Tibial artery (tissue), 4 donors: ENCODE data around the gene FMO3.

Experiments
- DNase-seq, 2 donors: peaks; one replicate each; pipeline ENCODE4 v3.0.0-alpha.2; 2019
- H3K27ac ChIP-seq, 2 donors: fragments of 200-600 bp; sonication (generic) in 1 of 2; 1 replicate in 1 of 2; 2 replicates in 1 of 2; pipeline ENCODE4 v1.5.1; 2018 to 2019; ENCODE audit warnings: mild to moderate bottlenecking in 1 of 2
- H3K27me3 ChIP-seq, 2 donors: fragments of 200-600 bp; sonication (generic) in 1 of 2; one replicate each; pipeline versions ENCODE4 v1.5.1 to v1.6.0; 2016 to 2019
- H3K36me3 ChIP-seq, 3 donors: fragments of 200-600 bp; sonication (generic) in 2 of 3; one replicate each; pipeline ENCODE4 v1.5.1; 2016 to 2019; ENCODE audit warnings: mild to moderate bottlenecking in 2 of 3
- H3K4me1 ChIP-seq, 4 donors: fragments of 200-600 bp; sonication (generic) in 2 of 4; 1 replicate in 3 of 4; 2 replicates in 1 of 4; pipeline ENCODE4 v1.5.1; 2016 to 2019
- H3K4me3 ChIP-seq, 2 donors: fragments of 200-600 bp; sonication (generic) in 1 of 2; 1 replicate in 1 of 2; 2 replicates in 1 of 2; pipeline ENCODE4 v1.5.1; 2018 to 2019; ENCODE audit warnings: mild to moderate bottlenecking in 2 of 2
- H3K9me3 ChIP-seq, 3 donors: fragments of 200-600 bp; sonication (generic) in 1 of 3; one replicate each; pipeline ENCODE4 v1.5.1; 2016 to 2019
- CTCF ChIP-seq, 2 experiments: fragments of 200-600 bp in 1 of 2; fragments of 450-650 bp in 1 of 2; IDR thresholded peaks; one replicate each; pipeline ENCODE4 v1.5.1; 2017 to 2019; ENCODE audit warnings: antibody characterized with exemption in 2 of 2, mild to moderate bottlenecking in 1 of 2, moderate library complexity in 1 of 2
- intact Hi-C: fragments of 100-400 bp; cut with DNase I; formaldehyde crosslinking; loops from one replicate; pipeline ENCODE4 v1.15.0; 2023; ENCODE audit warnings: low total_unique reads

The FMO3 gene

GRCh38 chr1:171113382-171113781 is 22.7 kb downstream of the FMO3 start:
- no peaks in the 10 kb centered on the region for H3K36me3 ChIP-seq
- H3K4me1 ChIP-seq = peaks cover 0 to 100% (median 41%) of the 10 kb centered on the region in 4 donors
- H3K9me3 ChIP-seq = no peaks in the 10 kb centered on the region
- no peak overlapping the region for H3K4me3 ChIP-seq
- DNase-seq = no peak
- no peak for TF ChIP-seq CTCF (IDR thresholded peaks at IDR 0.05)
- H3K27me3 ChIP-seq = no peaks in the 10 kb centered on the region
- peak overlapping the region; percentile 76 for H3K27ac ChIP-seq
- intact Hi-C loops = no loop called here

- H3K4me1 ChIP-seq = peaks cover 0 to 100% (median 42%) of the 10 kb centered on the region in 4 donors
- H3K36me3 ChIP-seq = no peaks in the 10 kb centered on the region
- H3K27ac ChIP-seq = peak overlapping the region; percentile 76
- DNase-seq = no peak
- intact Hi-C loops = no loop called here
- no peaks in the 10 kb centered on the region for H3K27me3 ChIP-seq
- H3K9me3 ChIP-seq = no peaks in the 10 kb centered on the region
- H3K4me3 ChIP-seq = no peak overlapping the region
- TF ChIP-seq CTCF (IDR thresholded peaks at IDR 0.05) = no peak
These were observed 24.7 kb downstream of the FMO3 start for GRCh38 chr1:171115280-171115897.

- H3K9me3 ChIP-seq = no peaks in the 10 kb centered on the region
- intact Hi-C loops = no loop called here
- peak overlapping the region; percentile 76 for H3K27ac ChIP-seq
- no peak overlapping the region for H3K4me3 ChIP-seq
- no peak for TF ChIP-seq CTCF (IDR thresholded peaks at IDR 0.05)
- no peaks in the 10 kb centered on the region for H3K36me3 ChIP-seq
- H3K4me1 ChIP-seq = peaks cover 0 to 99% (median 34%) of the 10 kb centered on the region in 4 donors
- no peak for DNase-seq
- no peaks in the 10 kb centered on the region for H3K27me3 ChIP-seq
These were observed 26.0 kb downstream of the FMO3 start for GRCh38 chr1:171116676-171117075.

GRCh38 chr1:171117085-171117484 is 26.4 kb downstream of the FMO3 start:
- no peaks in the 10 kb centered on the region for H3K27me3 ChIP-seq
- no peaks in the 10 kb centered on the region for H3K36me3 ChIP-seq
- peak overlapping the region; percentile 76 for H3K27ac ChIP-seq
- peaks cover 0 to 99% (median 34%) of the 10 kb centered on the region in 4 donors for H3K4me1 ChIP-seq
- intact Hi-C loops = no loop called here
- H3K9me3 ChIP-seq = no peaks in the 10 kb centered on the region
- TF ChIP-seq CTCF (IDR thresholded peaks at IDR 0.05) = no peak
- H3K4me3 ChIP-seq = no peak overlapping the region
- peak in 1 of 2 donors; percentile 70 for DNase-seq

GRCh38 chr1:171119648-171120047 is 28.9 kb downstream of the FMO3 start:
- no peaks in the 10 kb centered on the region for H3K9me3 ChIP-seq
- peak overlapping the region; percentile 59 to 76 for H3K27ac ChIP-seq
- H3K4me1 ChIP-seq = peaks cover 0 to 94% (median 45%) of the 10 kb centered on the region in 4 donors
- intact Hi-C loops = no loop called here
- DNase-seq = no peak
- TF ChIP-seq CTCF (IDR thresholded peaks at IDR 0.05) = no peak
- no peak overlapping the region for H3K4me3 ChIP-seq
- no peaks in the 10 kb centered on the region for H3K36me3 ChIP-seq
- no peaks in the 10 kb centered on the region for H3K27me3 ChIP-seq
